DND-41 (cell line): ENCODE measurements around the gene ZNF75A.

ENCODE experiments used
- EZH2 ChIP-seq: IDR thresholded peaks from 3 replicates; pipeline ENCODE4 v1.6.1; 2012; ENCODE audit warnings: borderline replicate concordance, low read depth, mild to moderate bottlenecking, moderate library complexity, low read length, inconsistent platforms; ENCODE audit not compliant: severe bottlenecking
- TF ChIP-seq, protein P1 (sequence below): IDR thresholded peaks from 2 replicates; pipeline ENCODE4 v1.5.1; 2012; ENCODE audit warnings: borderline replicate concordance, low read length, moderate library complexity, mild to moderate bottlenecking; ENCODE audit not compliant: poor library complexity, severe bottlenecking; ENCODE audit errors: extremely low read depth

DNA sequence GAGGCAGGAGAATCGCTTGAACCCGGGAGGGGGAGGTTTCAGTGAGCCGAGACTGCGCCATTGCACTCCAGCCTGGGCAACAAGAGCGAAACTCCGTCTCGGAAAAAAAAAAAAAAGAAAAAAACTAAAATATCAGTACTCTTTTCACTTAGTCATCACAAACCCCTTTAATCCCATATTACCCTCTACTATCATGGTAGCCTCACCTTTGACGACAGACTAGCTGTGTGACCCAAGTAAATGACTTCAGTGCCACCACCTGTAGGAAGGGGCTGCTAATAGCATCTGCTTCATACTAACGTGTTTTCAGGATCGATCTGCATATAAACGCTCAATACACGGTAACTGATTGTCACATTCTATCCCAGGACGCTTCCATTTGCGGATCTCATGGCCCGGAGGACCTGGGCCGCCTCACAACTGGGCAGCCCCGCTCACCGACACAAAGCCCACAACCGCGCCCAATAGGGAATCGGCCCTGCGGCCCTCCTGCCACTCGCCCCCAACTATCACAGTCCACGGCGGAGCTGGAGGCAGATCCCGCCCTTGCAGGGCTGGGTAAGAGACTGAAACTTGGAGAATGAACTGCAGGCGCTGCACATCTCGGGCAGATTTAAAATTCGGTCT is 23.1 kb upstream of the ZNF75A start:
- TF ChIP-seq, protein P1, sequence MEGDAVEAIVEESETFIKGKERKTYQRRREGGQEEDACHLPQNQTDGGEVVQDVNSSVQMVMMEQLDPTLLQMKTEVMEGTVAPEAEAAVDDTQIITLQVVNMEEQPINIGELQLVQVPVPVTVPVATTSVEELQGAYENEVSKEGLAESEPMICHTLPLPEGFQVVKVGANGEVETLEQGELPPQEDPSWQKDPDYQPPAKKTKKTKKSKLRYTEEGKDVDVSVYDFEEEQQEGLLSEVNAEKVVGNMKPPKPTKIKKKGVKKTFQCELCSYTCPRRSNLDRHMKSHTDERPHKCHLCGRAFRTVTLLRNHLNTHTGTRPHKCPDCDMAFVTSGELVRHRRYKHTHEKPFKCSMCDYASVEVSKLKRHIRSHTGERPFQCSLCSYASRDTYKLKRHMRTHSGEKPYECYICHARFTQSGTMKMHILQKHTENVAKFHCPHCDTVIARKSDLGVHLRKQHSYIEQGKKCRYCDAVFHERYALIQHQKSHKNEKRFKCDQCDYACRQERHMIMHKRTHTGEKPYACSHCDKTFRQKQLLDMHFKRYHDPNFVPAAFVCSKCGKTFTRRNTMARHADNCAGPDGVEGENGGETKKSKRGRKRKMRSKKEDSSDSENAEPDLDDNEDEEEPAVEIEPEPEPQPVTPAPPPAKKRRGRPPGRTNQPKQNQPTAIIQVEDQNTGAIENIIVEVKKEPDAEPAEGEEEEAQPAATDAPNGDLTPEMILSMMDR = peak; percentile 20
- no peak for TF ChIP-seq EZH2
